HTERT RPE-1 (cell line): ENCODE data around the gene LAD1.

Experiments used
- in situ Hi-C: fragments of 300-500 bp; cut with MboI; formaldehyde crosslinking; loops from 4 replicates; pipeline ENCODE4 v1.14.3; 2020; ENCODE audit warnings: low sequenced_read_pairs

Gene LAD1

DNA sequence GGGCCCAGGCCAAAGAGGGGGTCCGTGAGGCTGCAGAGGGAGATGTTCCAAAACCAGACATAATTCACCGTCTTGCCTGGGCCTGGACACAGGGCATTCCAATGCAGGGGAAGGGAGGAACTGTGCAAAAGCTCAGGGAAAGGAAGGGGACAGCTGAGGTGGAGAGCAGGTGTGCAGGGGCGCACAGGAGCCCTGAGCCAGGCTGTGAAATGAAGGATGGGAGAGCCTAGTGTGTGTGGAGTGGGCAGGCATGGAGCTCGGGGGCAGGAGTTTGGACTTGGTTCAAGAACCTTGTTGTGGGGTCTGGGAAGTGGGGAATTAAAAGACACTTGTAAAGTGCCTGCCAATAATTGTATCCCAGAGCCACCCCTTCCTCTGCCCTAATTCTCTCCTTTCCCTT lies 20.1 kb upstream of the LAD1 start:
- in situ Hi-C loops = no loop called here

DNA sequence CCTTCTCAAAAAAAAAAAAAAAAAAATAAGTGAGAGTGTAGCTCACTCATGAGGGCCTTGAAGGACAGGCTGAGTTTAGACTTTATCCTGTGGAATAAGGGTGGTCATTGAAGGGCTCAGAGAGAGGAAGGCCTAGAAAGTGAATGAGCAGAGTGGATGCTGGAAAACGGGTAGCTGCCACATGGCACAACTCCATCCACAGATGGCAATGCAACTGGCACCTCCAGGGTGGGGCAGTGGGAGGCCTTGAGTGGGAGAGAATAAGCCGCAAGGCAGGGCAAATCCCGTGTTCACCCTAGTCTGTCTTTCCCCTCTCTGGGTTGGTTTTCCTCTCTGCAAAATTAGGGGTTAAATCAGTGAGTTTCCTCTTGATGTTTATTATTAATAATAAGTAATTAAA lies 19.3 kb upstream of the LAD1 start:
- in situ Hi-C loops = no loop called here

DNA sequence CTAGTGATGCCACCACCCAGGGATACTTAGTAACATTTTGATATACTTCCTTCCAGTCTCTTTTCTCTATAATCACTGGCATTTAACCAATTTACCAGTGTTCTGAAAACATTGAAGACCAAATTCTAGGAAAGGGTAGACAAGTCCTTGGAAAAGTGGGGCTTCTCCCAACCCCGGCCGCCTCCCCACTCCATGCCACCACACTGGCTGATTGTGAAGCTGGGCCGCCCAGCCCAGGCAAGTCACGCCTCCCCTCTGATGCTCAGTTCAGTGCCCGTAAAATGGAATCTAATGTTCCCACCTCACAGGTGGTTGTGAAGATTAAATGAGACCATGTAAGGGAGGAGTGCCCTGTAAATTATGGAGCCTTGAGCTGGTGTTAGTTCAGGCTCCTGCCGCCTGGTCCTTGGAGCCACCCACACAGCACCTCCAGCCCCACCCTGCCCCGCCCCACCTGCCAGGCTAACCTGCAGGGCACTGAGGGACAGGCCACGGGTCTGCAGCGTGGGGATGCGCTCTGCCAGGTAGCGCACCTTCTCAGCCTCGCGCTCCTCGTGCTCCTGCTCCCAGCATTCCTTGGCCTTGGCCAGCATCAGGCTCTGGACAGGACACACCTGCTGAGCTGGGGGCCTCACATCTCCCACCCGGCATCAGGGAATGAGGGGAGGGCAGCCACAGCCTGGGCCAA lies 15.1 kb upstream of the LAD1 start:
- in situ Hi-C loops = no loop called here

DNA sequence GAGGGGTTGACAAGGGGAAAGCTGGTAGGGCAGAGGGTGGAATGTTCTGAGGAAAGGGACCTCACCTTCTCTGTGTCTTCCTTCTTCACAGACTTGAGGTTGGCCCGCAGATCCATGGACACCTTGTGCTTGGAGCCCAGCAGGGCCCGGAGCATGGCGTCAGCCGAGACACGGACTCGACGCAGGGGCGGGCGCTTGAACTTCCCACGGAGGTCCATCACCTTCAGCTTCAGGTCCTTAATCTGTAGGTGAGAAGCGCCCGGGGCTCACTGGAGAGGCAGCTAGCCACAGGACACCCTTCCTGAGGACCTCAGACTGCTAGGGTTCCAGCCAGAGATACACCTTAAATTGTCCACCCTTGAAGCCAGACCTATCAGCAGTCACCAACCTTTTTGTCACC lies 12.2 kb upstream of the LAD1 start:
- in situ Hi-C loops = no loop called here

DNA sequence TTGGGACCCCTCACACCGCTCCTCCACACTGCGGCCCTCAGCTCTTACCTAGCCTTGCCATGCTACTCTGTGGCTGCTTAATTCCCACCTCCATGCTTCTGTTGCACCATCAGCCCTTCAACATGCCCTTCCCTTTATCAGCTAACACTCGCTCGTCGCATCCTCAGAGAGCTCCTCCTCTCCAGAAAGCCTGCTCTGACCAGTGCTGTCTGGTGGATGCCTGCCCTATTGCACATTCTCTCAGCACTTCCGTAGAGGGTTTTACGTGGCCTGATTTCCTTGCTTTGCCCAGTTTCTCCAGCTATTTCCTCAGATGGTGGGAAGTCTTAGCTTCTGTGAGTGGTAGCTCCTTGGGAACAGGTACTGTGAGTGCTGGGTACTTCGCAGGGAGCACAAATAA lies 10.3 kb upstream of the LAD1 start:
- in situ Hi-C loops = no loop called here

DNA sequence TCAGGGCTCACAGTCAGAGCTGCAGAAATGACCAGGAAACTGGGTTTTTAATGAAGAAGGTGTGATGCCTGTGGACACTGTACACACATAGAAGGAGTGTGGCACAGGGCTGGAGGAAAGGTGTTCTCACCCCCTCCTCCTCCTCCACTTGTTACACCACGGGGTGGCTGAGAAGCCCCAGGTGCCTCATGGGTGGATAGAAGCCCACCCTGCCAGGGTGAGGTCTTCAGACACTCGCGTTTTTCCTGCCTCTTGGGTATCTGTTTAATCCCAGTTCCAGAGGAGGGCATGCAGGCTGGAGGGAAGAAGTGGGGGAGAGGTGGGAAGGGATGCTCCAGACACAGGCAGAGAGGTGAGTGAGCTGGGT lies 9.7 kb upstream of the LAD1 start:
- in situ Hi-C loops = no loop called here

DNA sequence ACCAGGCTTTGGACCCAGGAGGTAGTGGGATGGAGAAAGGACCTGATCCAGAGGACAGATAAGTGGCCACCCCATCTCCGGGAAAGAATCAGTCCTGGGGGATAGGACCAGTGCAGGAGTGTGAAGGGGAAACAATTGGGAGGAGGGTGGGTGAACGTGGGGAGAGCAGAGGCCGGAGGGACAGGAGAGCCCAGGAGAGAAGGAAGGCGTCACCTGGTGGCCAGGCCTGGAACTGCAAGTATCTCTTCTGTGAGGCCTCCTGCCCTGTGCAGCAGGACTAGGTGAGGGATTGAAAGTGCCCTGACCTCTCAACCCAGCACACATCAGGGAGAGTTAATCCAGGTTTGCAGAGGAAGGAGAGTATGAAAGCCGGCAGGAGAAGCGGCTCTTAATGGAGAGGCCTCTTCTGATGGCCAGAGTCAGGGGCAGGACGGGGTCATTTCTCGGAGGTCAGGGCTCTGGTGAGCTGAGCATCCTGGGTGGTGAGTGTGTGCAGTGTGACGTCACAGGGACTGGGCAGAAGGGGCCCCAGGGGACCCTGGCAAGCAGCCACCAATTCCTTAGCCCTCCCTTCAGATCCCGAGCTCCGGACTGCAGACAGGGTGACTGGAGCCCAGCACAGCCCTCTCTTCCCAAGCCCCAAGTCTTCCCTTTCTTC lies 9.2 kb upstream of the LAD1 start:
- in situ Hi-C loops = no loop called here

DNA sequence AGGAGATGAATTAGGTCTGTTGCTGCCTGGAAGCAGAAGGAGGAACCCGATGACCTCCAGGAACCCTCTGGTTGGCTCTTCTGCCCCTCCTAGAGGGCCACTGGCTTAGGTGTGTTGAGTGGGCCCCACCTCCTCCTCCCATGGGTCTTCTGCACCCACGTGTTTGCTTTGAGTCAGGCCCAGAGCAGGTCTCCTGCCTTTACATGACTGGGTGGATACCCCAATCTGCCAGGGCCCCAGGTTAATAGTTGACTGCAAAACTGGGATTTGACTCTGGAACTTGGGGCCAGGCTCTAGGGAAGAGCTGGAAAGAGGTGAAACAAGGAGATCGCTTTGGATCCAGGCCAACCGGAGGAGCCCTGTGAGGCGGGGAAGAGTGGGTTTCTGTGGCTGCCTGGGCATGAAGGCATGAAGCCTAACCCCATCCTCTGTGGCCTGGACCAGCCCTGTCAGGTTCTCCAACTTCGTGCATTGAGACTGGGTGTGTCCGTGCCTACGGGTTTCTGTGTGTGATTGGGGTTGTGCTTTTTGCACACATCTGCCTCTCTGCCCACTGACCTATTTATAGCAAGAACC lies 7.8 kb upstream of the LAD1 start:
- in situ Hi-C loops = no loop called here

DNA sequence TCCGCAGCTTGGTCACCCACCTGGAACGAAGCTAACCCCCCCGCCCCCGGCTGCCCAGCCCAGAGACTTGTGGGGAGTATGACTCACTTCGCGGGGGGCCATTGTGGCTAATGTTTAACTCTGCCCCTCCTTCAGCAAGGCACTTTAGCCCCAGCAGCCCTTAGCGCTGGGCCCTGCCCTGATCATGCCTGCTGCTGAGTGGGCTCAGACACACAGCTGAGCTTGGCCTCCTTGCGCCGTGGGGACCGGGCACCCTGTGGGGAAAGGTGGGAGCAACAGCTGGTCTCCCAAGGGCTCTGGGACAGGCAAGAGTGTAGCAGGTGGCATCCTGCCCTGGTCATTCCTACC lies 6.3 kb upstream of the LAD1 start:
- in situ Hi-C loops = no loop called here

DNA sequence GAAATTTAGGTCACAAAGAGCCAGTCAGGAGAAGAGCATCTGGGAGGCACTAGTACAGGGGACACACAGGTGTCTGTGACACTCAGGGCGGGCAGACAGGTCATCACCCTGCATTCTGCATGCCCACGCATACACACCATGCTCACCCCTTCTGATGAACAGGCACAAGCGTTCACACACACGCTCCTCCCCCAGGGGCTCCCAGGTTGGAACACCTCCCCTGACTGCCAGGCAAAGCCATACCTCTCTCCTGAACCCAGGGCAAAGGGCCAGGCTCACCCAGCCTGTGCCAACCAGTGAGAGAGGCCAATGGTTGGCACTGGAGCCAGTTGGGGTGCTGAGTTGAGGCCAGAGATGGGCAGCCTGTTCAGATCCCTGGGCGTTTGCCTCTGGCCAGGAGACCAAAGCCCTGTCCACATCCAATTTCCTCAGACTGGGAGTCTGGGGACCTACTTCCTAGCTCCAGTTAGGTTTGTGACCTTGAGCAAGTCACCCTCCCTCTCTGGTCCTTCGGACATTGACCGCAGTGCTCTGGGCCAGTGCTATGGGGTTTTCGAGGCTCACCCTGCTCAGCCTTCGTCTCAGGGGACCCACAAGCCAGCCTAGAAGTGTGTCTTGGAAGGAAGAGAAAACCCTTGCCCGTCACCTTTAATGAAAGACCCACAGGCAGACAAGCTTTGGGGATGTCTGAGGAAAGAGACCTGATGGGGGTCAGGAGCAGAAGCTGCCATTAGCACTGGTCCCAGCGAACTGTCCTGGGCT lies 5.8 kb upstream of the LAD1 start:
- in situ Hi-C loops = no loop called here

DNA sequence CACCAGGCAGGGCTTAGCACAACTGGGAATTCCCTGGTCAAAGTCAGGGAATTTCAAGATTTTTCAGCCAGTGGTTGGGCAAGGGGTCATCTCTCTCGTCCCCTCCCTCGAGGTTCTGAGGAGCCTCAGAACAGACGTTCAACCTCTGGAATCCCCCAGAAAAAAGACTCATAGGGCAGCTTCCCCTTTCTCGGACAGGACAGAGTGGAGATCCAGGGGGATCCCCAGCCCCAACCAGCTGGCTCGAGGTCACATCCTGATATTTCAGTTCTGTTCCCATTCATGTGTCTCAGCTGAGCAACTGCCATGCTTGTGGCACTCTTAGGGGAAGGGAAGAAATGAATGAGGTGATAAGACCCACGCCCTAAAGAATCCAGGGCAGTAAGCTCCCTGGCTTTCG lies 4.9 kb upstream of the LAD1 start:
- in situ Hi-C loops = no loop called here

DNA sequence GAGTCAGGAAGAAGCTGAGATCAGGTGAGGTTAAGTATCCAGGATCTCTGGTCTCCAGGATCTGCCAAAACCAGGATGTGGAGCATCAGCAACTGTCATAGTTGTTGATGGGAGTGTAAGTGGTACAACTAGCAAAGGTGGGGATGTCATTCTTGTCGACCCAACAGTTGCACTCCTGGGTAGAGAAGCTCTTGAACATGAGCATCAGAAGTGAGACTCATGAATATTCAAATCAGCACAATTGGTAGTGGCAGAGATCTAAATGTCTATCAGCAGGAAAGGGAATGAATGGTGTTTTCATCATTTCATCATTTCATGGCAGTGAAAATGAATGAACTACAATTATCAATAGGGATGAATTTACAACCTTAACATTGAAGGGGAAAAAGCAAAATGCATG lies 4.2 kb upstream of the LAD1 start:
- in situ Hi-C loops = no loop called here

DNA sequence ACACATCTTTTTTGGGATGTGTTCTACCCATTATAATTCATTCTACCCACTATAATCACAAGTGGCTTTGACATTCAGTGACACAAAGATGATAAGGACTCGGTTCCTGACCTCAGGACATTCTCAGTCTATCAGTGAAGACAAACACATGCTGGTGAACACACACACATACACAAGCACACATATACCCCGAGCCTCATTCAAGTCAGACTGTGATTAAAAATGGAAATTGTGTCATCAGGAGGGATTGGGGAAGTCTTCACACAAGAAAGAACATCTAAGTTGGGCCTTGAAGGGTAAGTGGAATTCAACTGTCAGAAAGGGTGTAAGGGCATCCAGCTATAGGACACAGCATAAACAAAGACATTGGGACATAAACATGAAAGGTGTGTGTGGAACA lies 2.6 kb upstream of the LAD1 start:
- in situ Hi-C loops = no loop called here

DNA sequence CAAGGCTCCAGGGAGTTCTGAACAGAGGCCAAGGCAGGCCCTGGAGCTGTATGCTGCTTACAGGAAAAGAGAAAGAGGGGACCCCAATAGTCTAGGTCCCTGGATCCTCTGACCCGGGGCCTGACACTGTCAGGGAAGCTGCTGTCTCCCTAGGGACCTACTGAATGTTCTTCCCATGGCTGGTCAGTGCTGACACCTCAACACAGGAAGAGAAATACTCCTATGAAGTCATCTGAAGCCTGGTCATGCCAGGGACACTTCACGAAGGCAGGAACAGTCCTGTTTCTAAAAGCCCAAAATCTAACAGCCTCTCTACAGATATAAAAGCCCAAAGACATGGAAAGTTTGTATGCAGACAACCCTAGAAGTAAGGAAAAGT lies 1.7 kb upstream of the LAD1 start:
- in situ Hi-C loops = no loop called here

DNA sequence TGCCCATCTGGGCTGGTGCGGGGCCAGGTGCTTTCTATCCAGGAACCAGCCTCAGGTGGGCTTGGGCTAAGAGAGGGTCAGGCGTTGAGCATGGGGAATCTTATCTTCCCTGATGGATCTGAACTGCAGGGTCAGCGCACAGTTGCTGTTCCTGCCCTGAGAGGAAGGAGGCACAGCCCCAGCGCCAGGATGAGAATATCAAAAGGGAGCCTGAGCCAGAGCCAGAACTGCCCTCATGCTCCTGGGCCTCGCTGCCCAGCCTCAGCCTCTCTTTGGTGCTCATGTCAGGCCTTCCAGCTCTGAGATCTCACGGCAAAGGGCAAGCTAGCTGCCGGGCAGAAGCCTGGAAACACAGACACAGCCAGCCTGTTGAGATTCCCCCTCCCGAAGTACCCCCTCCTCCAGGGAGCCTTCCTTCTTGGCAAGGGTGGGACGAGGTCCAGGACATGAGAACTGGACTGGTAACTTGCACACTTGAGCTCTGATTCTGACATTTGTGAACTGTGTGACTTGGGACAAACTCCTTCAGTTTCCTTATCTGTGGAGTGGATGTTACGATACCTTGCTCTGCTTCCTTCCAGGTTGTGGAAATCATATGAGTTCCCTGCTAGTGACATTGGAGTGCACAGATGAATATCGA lies 1.2 kb upstream of the LAD1 start:
- in situ Hi-C loops = no loop called here

DNA sequence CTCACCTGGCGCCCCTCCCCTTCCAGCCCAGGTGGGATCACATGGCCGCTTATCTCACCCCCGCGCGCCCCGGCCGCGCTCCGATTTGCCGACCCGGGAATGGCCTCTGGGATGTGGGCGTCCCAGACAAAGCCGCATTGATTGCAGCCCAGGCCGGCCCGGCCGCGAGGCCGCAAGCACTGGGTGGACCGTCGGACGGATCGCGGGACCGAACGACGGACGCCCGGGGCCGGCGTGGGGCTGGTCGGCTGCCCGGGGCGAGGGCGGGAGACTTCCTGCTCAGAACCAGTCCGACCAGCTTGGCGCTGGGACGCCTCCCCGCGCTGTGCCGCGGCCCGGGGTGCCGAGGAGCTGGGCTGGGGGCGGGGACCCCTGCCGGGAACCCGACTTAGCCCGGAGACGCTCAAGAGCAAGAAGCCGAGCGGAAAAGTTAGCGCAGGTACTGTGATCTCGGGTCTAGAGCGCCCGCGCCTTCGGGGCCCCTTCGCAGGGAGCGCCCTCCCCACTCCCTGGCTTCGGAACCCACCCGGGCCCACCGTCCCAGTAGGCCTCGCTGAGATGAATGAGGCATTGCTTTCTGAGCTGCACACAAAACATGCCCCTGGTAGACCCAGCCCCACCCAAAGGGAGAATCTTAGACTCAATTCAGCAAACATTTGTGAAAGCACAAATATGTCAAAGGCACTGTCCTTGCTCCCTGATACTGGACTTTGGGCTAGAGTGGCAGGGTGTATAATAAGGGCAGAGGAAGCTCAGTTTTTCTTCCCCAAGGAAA lies 415 bp upstream of the LAD1 start:
- in situ Hi-C loops = no loop called here

DNA sequence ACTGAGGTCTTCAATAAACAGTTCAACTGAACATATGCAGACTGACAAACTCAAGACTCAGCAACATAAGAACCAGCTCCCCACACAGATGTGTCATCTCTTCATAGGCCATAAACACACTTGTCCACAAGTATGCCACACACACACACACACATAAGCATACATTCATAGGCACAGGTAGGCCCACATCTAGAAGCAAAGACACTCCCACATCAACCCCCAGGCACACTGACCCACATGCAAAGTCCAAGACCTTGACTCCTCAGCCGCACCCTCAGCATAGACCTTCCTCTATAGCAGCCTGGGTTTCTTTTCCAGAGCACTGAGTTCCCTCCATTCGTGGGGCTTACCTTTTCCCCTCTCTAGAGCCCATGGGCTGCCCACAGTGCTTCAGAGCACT lies 1.4 kb downstream of the LAD1 start:
- in situ Hi-C loops = no loop called here

DNA sequence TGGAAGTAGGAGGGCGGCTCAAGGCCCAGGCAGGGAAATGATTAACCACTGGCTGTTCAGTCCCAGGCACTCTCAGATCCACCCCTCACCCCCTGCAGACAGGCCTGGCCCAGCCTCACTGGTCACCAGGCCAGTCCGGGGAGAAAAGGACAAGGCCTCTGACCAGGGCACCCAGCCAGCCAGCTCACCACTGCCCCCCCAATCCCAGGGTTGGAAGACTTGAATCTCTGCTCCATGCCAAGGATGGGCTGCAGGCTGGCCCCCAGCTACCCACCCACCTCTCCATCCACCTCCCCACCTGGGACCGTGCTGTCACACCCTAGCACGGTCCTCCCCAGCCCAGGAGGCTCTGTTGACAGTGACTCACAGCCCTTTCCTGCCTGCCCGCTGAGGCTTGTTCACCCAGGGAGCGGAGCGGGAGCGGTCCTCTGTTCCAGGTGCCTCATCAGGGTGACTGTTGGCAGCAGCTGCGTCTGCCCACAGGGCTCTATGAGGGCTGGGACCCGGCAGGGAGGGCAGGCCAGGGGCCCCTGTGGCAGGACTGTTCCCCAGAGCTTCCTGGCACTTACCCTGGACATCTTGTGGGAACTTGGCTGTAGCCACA lies 2.2 kb downstream of the LAD1 start:
- in situ Hi-C loops = no loop called here

DNA sequence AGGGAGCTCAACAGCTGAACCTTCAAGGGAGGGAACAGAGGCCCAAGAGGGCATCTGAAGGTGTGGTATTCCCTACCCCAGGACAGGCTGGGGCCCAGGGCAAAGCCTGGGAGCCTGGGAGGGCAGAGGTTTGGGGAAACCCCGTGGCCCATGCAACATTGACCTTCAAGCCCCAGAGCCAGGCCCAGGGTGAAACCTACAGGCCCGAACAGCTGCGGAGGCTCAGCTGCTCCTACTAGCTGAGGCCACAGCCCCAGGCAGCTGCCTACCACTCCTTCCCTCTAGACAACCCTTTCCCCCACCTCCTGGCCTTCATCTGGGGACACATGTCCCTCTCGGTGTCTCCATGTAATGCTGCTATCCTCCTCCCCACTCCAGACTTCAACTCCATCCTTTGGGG lies 3.2 kb downstream of the LAD1 start:
- in situ Hi-C loops = no loop called here

DNA sequence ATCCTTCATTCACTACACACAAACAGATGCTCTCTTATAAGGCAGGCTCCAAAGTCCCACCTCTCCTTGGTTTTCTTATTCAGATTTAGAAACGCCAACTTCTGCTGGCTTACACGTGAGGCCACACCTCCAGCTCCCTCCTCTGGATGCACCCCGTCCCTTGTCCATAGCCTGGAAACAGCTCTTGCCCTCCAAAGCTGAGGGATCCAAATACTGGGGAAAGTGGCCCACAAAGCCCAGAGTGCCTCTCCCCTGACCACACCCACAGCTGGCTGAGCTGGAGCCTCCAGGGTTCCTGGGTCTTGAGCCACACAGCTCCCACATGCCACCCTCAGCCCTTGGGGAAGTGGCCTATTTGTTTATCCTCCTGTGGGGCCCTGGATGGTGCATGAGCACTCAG lies 4.5 kb downstream of the LAD1 start:
- in situ Hi-C loops = no loop called here

DNA sequence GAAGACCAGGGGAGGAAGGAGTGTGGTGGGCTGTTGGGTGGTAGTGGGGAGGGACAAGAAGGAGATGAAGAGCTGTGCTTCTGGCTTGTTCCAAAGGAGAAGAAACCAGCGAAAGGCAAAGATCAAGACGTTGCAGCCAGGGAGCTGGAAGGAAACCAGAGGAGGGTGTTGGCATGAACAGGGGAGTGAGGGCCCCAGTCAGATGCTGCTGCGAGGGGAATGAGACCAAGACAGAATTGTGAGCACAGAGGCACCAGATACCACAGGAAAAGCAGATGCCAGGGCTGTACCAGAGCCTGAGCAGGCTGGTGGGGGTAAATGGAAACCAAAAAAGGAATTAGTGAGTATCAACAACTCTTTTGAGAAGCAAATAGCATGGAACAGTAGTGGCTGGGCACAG lies 6.0 kb downstream of the LAD1 start:
- in situ Hi-C loops = no loop called here
